Tibial artery (tissue), 4 donors: Measurements from ENCODE around the gene SLC25A5.

Experiments
- DNase-seq, 2 donors: peaks; one replicate each; pipeline ENCODE4 v3.0.0-alpha.2; 2019
- H3K27ac ChIP-seq, 2 donors: fragments of 200-600 bp; sonication (generic) in 1 of 2; 1 replicate in 1 of 2; 2 replicates in 1 of 2; pipeline ENCODE4 v1.5.1; 2018 to 2019; ENCODE audit warnings: mild to moderate bottlenecking in 1 of 2
- H3K27me3 ChIP-seq, 2 donors: fragments of 200-600 bp; sonication (generic) in 1 of 2; one replicate each; pipeline versions ENCODE4 v1.5.1 to v1.6.0; 2016 to 2019
- H3K36me3 ChIP-seq, 3 donors: fragments of 200-600 bp; sonication (generic) in 2 of 3; one replicate each; pipeline ENCODE4 v1.5.1; 2016 to 2019; ENCODE audit warnings: mild to moderate bottlenecking in 2 of 3
- H3K4me1 ChIP-seq, 4 donors: fragments of 200-600 bp; sonication (generic) in 2 of 4; 1 replicate in 3 of 4; 2 replicates in 1 of 4; pipeline ENCODE4 v1.5.1; 2016 to 2019
- H3K4me3 ChIP-seq, 2 donors: fragments of 200-600 bp; sonication (generic) in 1 of 2; 1 replicate in 1 of 2; 2 replicates in 1 of 2; pipeline ENCODE4 v1.5.1; 2018 to 2019; ENCODE audit warnings: mild to moderate bottlenecking in 2 of 2
- H3K9me3 ChIP-seq, 3 donors: fragments of 200-600 bp; sonication (generic) in 1 of 3; one replicate each; pipeline ENCODE4 v1.5.1; 2016 to 2019
- CTCF ChIP-seq, 2 experiments: fragments of 200-600 bp in 1 of 2; fragments of 450-650 bp in 1 of 2; IDR thresholded peaks; one replicate each; pipeline ENCODE4 v1.5.1; 2017 to 2019; ENCODE audit warnings: antibody characterized with exemption in 2 of 2, mild to moderate bottlenecking in 1 of 2, moderate library complexity in 1 of 2
- intact Hi-C: fragments of 100-400 bp; cut with DNase I; formaldehyde crosslinking; loops from one replicate; pipeline ENCODE4 v1.15.0; 2023; ENCODE audit warnings: low total_unique reads

Gene SLC25A5

GRCh38 chrX:119468551-119469312 lies 488 bp downstream of the SLC25A5 start:
- DNase-seq, result peak; percentile 80 to 90
- H3K9me3 ChIP-seq, result no peaks in the 10 kb centered on the region
- peaks cover 0 to 16% (median 10%) of the 10 kb centered on the region in 3 donors for H3K36me3 ChIP-seq
- intact Hi-C loops, result no loop called here
- TF ChIP-seq CTCF (IDR thresholded peaks at IDR 0.05), result peak; percentile 67 to 69
- no peaks in the 10 kb centered on the region for H3K27me3 ChIP-seq
- peak overlapping the region; percentile 84 to 97 for H3K27ac ChIP-seq
- H3K4me1 ChIP-seq, result peaks cover 0 to 7% (median 0%) of the 10 kb centered on the region in 4 donors
- peak overlapping the region; percentile 91 to 92 for H3K4me3 ChIP-seq

- intact Hi-C loops, result no loop called here
- no peak for TF ChIP-seq CTCF (IDR thresholded peaks at IDR 0.05)
- H3K27me3 ChIP-seq, result no peaks in the 10 kb centered on the region
- peak overlapping the region; percentile 91 to 92 for H3K4me3 ChIP-seq
- no peaks in the 10 kb centered on the region for H3K9me3 ChIP-seq
- H3K27ac ChIP-seq, result peak overlapping the region; percentile 84 to 97
- peaks cover 0 to 7% (median 0%) of the 10 kb centered on the region in 4 donors for H3K4me1 ChIP-seq
- no peak for DNase-seq
- peaks cover 0 to 16% (median 10%) of the 10 kb centered on the region in 3 donors for H3K36me3 ChIP-seq
Observed at GRCh38 chrX:119469313-119469635, 1.0 kb downstream of the SLC25A5 start.

- no peaks in the 10 kb centered on the region for H3K27me3 ChIP-seq
- no peaks in the 10 kb centered on the region for H3K9me3 ChIP-seq
Observed at GRCh38 chrX:119474615-119475388, 6.6 kb downstream of the SLC25A5 start.

GRCh38 chrX:119475389-119476101 lies 7.3 kb downstream of the SLC25A5 start:
- no peak overlapping the region for H3K4me3 ChIP-seq
- H3K9me3 ChIP-seq, result no peaks in the 10 kb centered on the region
- H3K27ac ChIP-seq, result no peak overlapping the region
- no peak for TF ChIP-seq CTCF (IDR thresholded peaks at IDR 0.05)
- DNase-seq, result no peak
- H3K4me1 ChIP-seq, result no peaks in the 10 kb centered on the region
- H3K36me3 ChIP-seq, result peaks cover 0 to 9% (median 4%) of the 10 kb centered on the region in 3 donors
- intact Hi-C loops, result no loop called here
- no peaks in the 10 kb centered on the region for H3K27me3 ChIP-seq

More at GRCh38 chrX:119474615-119475388, 6.6 kb downstream of the SLC25A5 start:
- Histone ChIP-seq H3K36me3 (peaks cover 0 to 16% (median 10%) of the 10 kb centered on the region in 3 donors), H3K4me3 (no peak overlapping the region), H3K27ac (no peak overlapping the region), H3K4me1 (peaks cover 0 to under 1% (median 0%) of the 10 kb centered on the region in 4 donors)
- intact Hi-C loops, result no loop called here
- no peak for TF ChIP-seq CTCF (IDR thresholded peaks at IDR 0.05)
- no peak for DNase-seq

GRCh38 chrX:119477812-119478232 lies 9.6 kb downstream of the SLC25A5 start:
- no peak for TF ChIP-seq CTCF (IDR thresholded peaks at IDR 0.05)
- Histone ChIP-seq H3K36me3 (no peaks in the 10 kb centered on the region), H3K27ac (no peak overlapping the region), H3K4me1 (peaks cover 0 to 5% (median 0%) of the 10 kb centered on the region in 4 donors), H3K4me3 (no peak overlapping the region), H3K9me3 (no peaks in the 10 kb centered on the region), H3K27me3 (no peaks in the 10 kb centered on the region)
- peak; percentile 48 to 63 for DNase-seq
- intact Hi-C loops, result no loop called here
